HEK293 (cell line): Measurements from ENCODE around the gene SELENOO.

ENCODE experiments used
- BCL11B ChIP-seq: fragments of 450-650 bp; formaldehyde crosslinking; IDR thresholded peaks from 2 replicates; pipeline ENCODE4 v1.5.1; 2016; ENCODE audit warnings: low read depth, missing biosample characterization, missing genetic modification characterization
- GLI4 ChIP-seq: fragments of 450-650 bp; formaldehyde crosslinking; IDR thresholded peaks from 2 replicates; pipeline ENCODE4 v1.5.1; 2016; ENCODE audit warnings: missing biosample characterization, missing genetic modification characterization
- HOXC10 ChIP-seq: sonication (generic); formaldehyde crosslinking; IDR thresholded peaks from 2 replicates; pipeline ENCODE4 v1.8.1; 2023; ENCODE audit warnings: mild to moderate bottlenecking, missing genetic modification reagents
- KLF8 ChIP-seq: fragments of 450-650 bp; formaldehyde crosslinking; IDR thresholded peaks from 2 replicates; pipeline ENCODE4 v1.5.1; 2016; ENCODE audit warnings: missing biosample characterization, missing genetic modification characterization
- MZF1 ChIP-seq: fragments of 450-650 bp; formaldehyde crosslinking; IDR thresholded peaks from 2 replicates; pipeline ENCODE4 v1.5.1; 2017; ENCODE audit warnings: missing biosample characterization, missing genetic modification characterization, borderline replicate concordance
- PATZ1 ChIP-seq: fragments of 450-650 bp; formaldehyde crosslinking; IDR thresholded peaks from 2 replicates; pipeline ENCODE4 v1.5.1; 2016; ENCODE audit warnings: missing biosample characterization, missing genetic modification characterization
- SCRT2 ChIP-seq: fragments of 450-650 bp; formaldehyde crosslinking; IDR thresholded peaks from 2 replicates; pipeline ENCODE4 v1.5.1; 2016; ENCODE audit warnings: missing biosample characterization, missing genetic modification characterization
- SP2 ChIP-seq: fragments of 450-650 bp; formaldehyde crosslinking; IDR thresholded peaks from 2 replicates; pipeline ENCODE4 v1.5.1; 2016; ENCODE audit warnings: missing biosample characterization, missing genetic modification characterization
- ZBTB10 ChIP-seq: fragments of 450-650 bp; formaldehyde crosslinking; IDR thresholded peaks from 2 replicates; pipeline ENCODE4 v1.5.1; 2016; ENCODE audit warnings: missing biosample characterization, missing genetic modification characterization
- ZBTB21 ChIP-seq: fragments of 450-650 bp; formaldehyde crosslinking; IDR thresholded peaks from 2 replicates; pipeline ENCODE4 v1.5.1; 2017; ENCODE audit warnings: missing biosample characterization, missing genetic modification characterization
- ZNF10 ChIP-seq: fragments of 450-650 bp; formaldehyde crosslinking; IDR thresholded peaks from 2 replicates; pipeline ENCODE4 v1.5.1; 2017; ENCODE audit warnings: missing biosample characterization, missing genetic modification characterization
- ZNF16 ChIP-seq: fragments of 450-650 bp; formaldehyde crosslinking; IDR thresholded peaks from 2 replicates; pipeline ENCODE4 v1.5.1; 2016; ENCODE audit warnings: low read depth, missing biosample characterization, missing genetic modification characterization
- ZNF223 ChIP-seq: fragments of 450-650 bp; formaldehyde crosslinking; IDR thresholded peaks from 2 replicates; pipeline ENCODE4 v1.5.1; 2016; ENCODE audit warnings: missing biosample characterization, missing genetic modification characterization
- ZNF23 ChIP-seq: fragments of 450-650 bp; formaldehyde crosslinking; IDR thresholded peaks from 2 replicates; pipeline ENCODE4 v1.5.1; 2016; ENCODE audit warnings: missing biosample characterization, missing genetic modification characterization, borderline replicate concordance
- ZNF280C ChIP-seq: fragments of 450-650 bp; formaldehyde crosslinking; IDR thresholded peaks from 2 replicates; pipeline ENCODE4 v1.5.1; 2016; ENCODE audit warnings: missing biosample characterization, missing genetic modification characterization
- ZNF341 ChIP-seq: fragments of 450-650 bp; formaldehyde crosslinking; IDR thresholded peaks from 2 replicates; pipeline ENCODE4; 2016; ENCODE audit warnings: low read depth, missing biosample characterization, missing genetic modification characterization
- ZNF398 ChIP-seq: fragments of 450-650 bp; formaldehyde crosslinking; IDR thresholded peaks from 2 replicates; pipeline ENCODE4 v1.5.1; 2017; ENCODE audit warnings: missing biosample characterization, missing genetic modification characterization
- ZNF423 ChIP-seq: fragments of 450-650 bp; formaldehyde crosslinking; IDR thresholded peaks from 2 replicates; pipeline ENCODE4 v1.5.1; 2016; ENCODE audit warnings: missing biosample characterization, missing genetic modification characterization
- ZNF473 ChIP-seq: fragments of 450-650 bp; formaldehyde crosslinking; IDR thresholded peaks from 2 replicates; pipeline ENCODE4 v1.5.1; 2017; ENCODE audit warnings: missing biosample characterization, missing genetic modification characterization
- ZNF488 ChIP-seq: fragments of 450-650 bp; formaldehyde crosslinking; IDR thresholded peaks from 2 replicates; pipeline ENCODE4 v1.5.1; 2016; ENCODE audit warnings: missing biosample characterization, missing genetic modification characterization
- ZNF529 ChIP-seq: fragments of 450-650 bp; formaldehyde crosslinking; IDR thresholded peaks from 2 replicates; pipeline ENCODE4 v1.5.1; 2017; ENCODE audit warnings: missing genetic modification characterization, missing biosample characterization; ENCODE audit not compliant: insufficient replicate concordance
- ZNF530 ChIP-seq: fragments of 450-650 bp; formaldehyde crosslinking; IDR thresholded peaks from 2 replicates; pipeline ENCODE4 v1.5.1; 2016; ENCODE audit warnings: low read depth, missing biosample characterization, missing genetic modification characterization
- ZNF621 ChIP-seq: fragments of 450-650 bp; formaldehyde crosslinking; IDR thresholded peaks from 2 replicates; pipeline ENCODE4 v1.5.1; 2017; ENCODE audit warnings: missing biosample characterization, missing genetic modification characterization
- ZNF623 ChIP-seq: fragments of 450-650 bp; formaldehyde crosslinking; IDR thresholded peaks from 2 replicates; pipeline ENCODE4 v1.5.1; 2016; ENCODE audit warnings: missing biosample characterization, missing genetic modification characterization
- ZNF76 ChIP-seq: fragments of 450-650 bp; formaldehyde crosslinking; IDR thresholded peaks from 2 replicates; pipeline ENCODE4; 2016; ENCODE audit warnings: low read depth, missing biosample characterization, missing genetic modification characterization, borderline replicate concordance
- ZNF791 ChIP-seq: fragments of 450-650 bp; formaldehyde crosslinking; IDR thresholded peaks from 2 replicates; pipeline ENCODE4 v1.5.1; 2016; ENCODE audit warnings: missing biosample characterization, missing genetic modification characterization
- ZSCAN18 ChIP-seq: fragments of 450-650 bp; formaldehyde crosslinking; IDR thresholded peaks from 2 replicates; pipeline ENCODE4 v1.5.1; 2016; ENCODE audit warnings: missing biosample characterization, missing genetic modification characterization

SELENOO gene

GRCh38 chr22:50260801-50261614 is 60.2 kb downstream of the SELENOO start (continued):
- TF ChIP-seq ZNF623, result no peak
- TF ChIP-seq ZNF621 (tag by site-specific recombination), result no peak
- no peak for TF ChIP-seq ZNF473 (tag by site-specific recombination)
- TF ChIP-seq ZNF398 (tag by site-specific recombination), result peak; percentile 51
- TF ChIP-seq ZBTB21 (tag by site-specific recombination), result no peak
- no peak for TF ChIP-seq ZNF23
- peak; percentile 88 for TF ChIP-seq KLF8
- TF ChIP-seq ZSCAN18 (tag by site-specific recombination), result no peak
- TF ChIP-seq ZNF529 (tag by site-specific recombination), result no peak
- TF ChIP-seq ZNF76 (tag by site-specific recombination), result no peak
- TF ChIP-seq HOXC10 (CRISPR knock-in tag), result no peak
- TF ChIP-seq GLI4 (tag by site-specific recombination), result no peak
- TF ChIP-seq SP2 (tag by site-specific recombination), result peak; percentile 61
- 0 out of 2 replicates have a peak, but pooled peaks have one; percentile 48 for TF ChIP-seq ZNF341 (tag by site-specific recombination)
- no peak for TF ChIP-seq ZNF280C (tag by site-specific recombination)
- TF ChIP-seq ZNF530 (tag by site-specific recombination), result no peak
- peak; percentile 38; the same call in 1 of the 2 replicates for TF ChIP-seq ZBTB10 (tag by site-specific recombination)
- no peak for TF ChIP-seq SCRT2
- no peak for TF ChIP-seq ZNF16 (tag by site-specific recombination)
- no peak for TF ChIP-seq ZNF10 (tag by site-specific recombination)
- peak; percentile 85; the same call in 1 of the 2 replicates for TF ChIP-seq BCL11B (tag by site-specific recombination)
- TF ChIP-seq ZNF791 (tag by site-specific recombination), result no peak
- no peak for TF ChIP-seq MZF1 (tag by site-specific recombination)
- TF ChIP-seq ZNF423 (tag by site-specific recombination), result peak; percentile 36; the same call in 1 of the 2 replicates
- TF ChIP-seq PATZ1, result peak; percentile 83
- no peak for TF ChIP-seq ZNF223 (tag by site-specific recombination)
- TF ChIP-seq ZNF488 (tag by site-specific recombination), result no peak
